ENCODE measurements around the gene CAB39. TPM values are rescaled to one million over a fixed set of nuclear protein-coding genes. Genes with fewer than 3 reads are reported as not detected.

The CAB39 gene
- polyA plus RNA-seq, 2 donors, result 29.7 to 33.6 TPM

DNA sequence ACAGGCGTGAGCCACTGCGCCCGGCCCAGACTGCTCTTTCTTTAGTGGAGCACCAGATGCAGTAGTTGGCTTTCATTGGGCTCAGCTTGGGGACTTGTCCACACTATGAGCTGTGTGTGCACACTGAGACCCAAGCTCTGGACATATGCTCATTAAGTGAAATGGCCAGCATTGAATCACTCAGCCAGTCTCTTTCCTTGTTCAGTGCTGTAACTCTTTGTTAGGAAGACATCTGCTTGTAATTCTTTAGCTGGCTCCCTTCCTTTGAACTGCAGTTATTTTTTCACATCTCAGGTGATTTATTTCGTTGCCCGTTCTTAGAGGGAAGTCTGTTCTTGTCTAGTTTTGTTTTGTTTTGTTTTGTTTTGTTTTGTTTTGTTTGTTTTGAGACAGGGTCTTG lies 70.5 kb downstream of the CAB39 start:
- H3K4me1 ChIP-seq (ENCODE audit: control insufficient read depth in 2 of 2, insufficient read depth in 2 of 2, low read length in 1 of 2), result peaks cover 0 to 7% of the 10 kb centered on the region in 2 donors
- no peaks in the 10 kb centered on the region for H3K27me3 ChIP-seq (ENCODE audit: control insufficient read depth in 1 of 2, insufficient read depth in 2 of 2, low read length in 2 of 2)
- no peaks in the 10 kb centered on the region for H3K36me3 ChIP-seq (ENCODE audit: control insufficient read depth in 2 of 2, insufficient read depth in 2 of 2, low read length in 1 of 2)
- no peaks in the 10 kb centered on the region for H3K9me3 ChIP-seq (ENCODE audit: control insufficient read depth in 2 of 2, insufficient read depth in 1 of 2, low read depth in 1 of 2, low read length in 1 of 2)
- H3K4me3 ChIP-seq (ENCODE audit: low read depth in 1 of 2, low read length in 2 of 2), result no peak overlapping the region
- no peak overlapping the region for H3K27ac ChIP-seq (ENCODE audit: low read depth in 2 of 2, low read length in 1 of 2)
- WGBS, 2 donors, result 82 to 84% methylated on average over 5 of the region's 5 CpGs

DNA sequence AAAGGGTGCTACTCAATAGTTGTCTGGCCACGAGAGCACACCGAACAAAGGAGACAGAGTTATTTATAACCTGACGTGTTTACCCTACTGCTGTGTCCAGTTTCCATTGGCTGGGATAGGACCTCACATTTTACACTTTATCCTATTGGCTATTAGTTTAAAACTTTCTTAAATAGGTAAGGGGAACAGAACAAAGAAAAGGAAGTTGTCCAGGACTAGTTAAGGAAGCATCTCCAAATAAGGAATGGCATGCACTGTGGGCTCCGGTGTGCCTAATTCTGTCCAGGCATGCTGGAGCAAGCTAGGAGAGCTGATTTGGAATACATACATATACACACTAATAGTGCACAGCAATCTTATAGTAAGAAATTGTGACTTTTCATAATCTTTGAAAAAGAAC lies 72.2 kb downstream of the CAB39 start:
- H3K4me3 ChIP-seq (ENCODE audit: low read depth in 1 of 2, low read length in 2 of 2), result no peak overlapping the region
- H3K27ac ChIP-seq (ENCODE audit: low read depth in 2 of 2, low read length in 1 of 2), result peak overlapping the region in 1 of 2 donors; percentile 13
- H3K9me3 ChIP-seq (ENCODE audit: control insufficient read depth in 2 of 2, insufficient read depth in 1 of 2, low read depth in 1 of 2, low read length in 1 of 2), result no peaks in the 10 kb centered on the region
- H3K27me3 ChIP-seq (ENCODE audit: control insufficient read depth in 1 of 2, insufficient read depth in 2 of 2, low read length in 2 of 2), result no peaks in the 10 kb centered on the region
- WGBS, 2 donors, result 62 to 65% methylated on average over 4 of the region's 4 CpGs
- peaks cover 2 to 6% of the 10 kb centered on the region in 2 donors for H3K4me1 ChIP-seq (ENCODE audit: control insufficient read depth in 2 of 2, insufficient read depth in 2 of 2, low read length in 1 of 2)
- H3K36me3 ChIP-seq (ENCODE audit: control insufficient read depth in 2 of 2, insufficient read depth in 2 of 2, low read length in 1 of 2), result no peaks in the 10 kb centered on the region

DNA sequence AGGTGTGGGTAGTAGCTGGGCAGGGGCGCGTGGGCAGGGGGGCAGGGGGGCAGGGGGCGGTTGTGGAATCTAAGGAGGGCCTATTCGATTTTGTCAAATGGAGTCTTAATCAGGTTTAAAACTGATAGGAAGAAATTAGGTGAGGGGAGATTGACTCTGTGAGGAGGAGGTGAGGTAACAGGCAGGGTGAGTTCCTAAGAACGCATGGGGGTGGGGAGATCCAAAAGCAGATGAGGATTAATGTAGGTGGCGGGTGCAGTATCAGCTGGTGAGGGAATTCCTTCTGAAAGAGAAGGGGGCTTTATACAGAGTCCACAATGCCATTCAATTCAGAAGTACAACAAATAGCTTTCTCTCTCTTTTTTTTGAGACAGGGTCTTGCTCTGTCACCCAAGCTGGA lies 72.7 kb downstream of the CAB39 start:
- WGBS, 2 donors, result 89 to 97% methylated on average over 6 of the region's 6 CpGs
- no peak overlapping the region for H3K4me3 ChIP-seq (ENCODE audit: low read depth in 1 of 2, low read length in 2 of 2)
- H3K27ac ChIP-seq (ENCODE audit: low read depth in 2 of 2, low read length in 1 of 2), result no peak overlapping the region
- H3K4me1 ChIP-seq (ENCODE audit: control insufficient read depth in 2 of 2, insufficient read depth in 2 of 2, low read length in 1 of 2), result peaks cover 2 to 6% of the 10 kb centered on the region in 2 donors
- H3K36me3 ChIP-seq (ENCODE audit: control insufficient read depth in 2 of 2, insufficient read depth in 2 of 2, low read length in 1 of 2), result no peaks in the 10 kb centered on the region
- H3K27me3 ChIP-seq (ENCODE audit: control insufficient read depth in 1 of 2, insufficient read depth in 2 of 2, low read length in 2 of 2), result no peaks in the 10 kb centered on the region
- no peaks in the 10 kb centered on the region for H3K9me3 ChIP-seq (ENCODE audit: control insufficient read depth in 2 of 2, insufficient read depth in 1 of 2, low read depth in 1 of 2, low read length in 1 of 2)

DNA sequence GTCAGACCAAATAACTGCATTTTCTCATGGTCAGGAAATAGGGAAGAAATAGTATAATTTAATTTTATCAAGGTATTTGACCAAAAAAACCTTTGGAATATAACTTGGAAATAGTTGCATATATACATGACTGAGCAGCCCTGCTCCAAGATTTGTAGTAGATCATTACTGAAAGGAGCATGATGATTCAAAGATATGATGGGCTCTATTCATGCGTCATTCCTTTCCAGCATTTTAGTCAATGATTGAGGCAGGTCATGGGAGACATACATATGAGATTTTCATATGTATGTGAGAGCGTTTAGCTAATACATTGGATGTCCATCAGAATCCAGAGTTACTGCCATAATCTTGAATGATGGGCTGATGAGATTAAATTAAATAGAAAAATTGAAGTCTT lies 74.5 kb downstream of the CAB39 start:
- Histone ChIP-seq H3K4me3 (ENCODE audit: low read depth in 1 of 2, low read length in 2 of 2) (no peak overlapping the region), H3K27me3 (ENCODE audit: control insufficient read depth in 1 of 2, insufficient read depth in 2 of 2, low read length in 2 of 2) (no peaks in the 10 kb centered on the region), H3K27ac (ENCODE audit: low read depth in 2 of 2, low read length in 1 of 2) (no peak overlapping the region), H3K36me3 (ENCODE audit: control insufficient read depth in 2 of 2, insufficient read depth in 2 of 2, low read length in 1 of 2) (no peaks in the 10 kb centered on the region), H3K9me3 (ENCODE audit: control insufficient read depth in 2 of 2, insufficient read depth in 1 of 2, low read depth in 1 of 2, low read length in 1 of 2) (no peaks in the 10 kb centered on the region), H3K4me1 (ENCODE audit: control insufficient read depth in 2 of 2, insufficient read depth in 2 of 2, low read length in 1 of 2) (peaks cover 0 to 2% of the 10 kb centered on the region in 2 donors)
- WGBS, 2 donors, result 97 to 99% methylated on average over 2 of the region's 2 CpGs

DNA sequence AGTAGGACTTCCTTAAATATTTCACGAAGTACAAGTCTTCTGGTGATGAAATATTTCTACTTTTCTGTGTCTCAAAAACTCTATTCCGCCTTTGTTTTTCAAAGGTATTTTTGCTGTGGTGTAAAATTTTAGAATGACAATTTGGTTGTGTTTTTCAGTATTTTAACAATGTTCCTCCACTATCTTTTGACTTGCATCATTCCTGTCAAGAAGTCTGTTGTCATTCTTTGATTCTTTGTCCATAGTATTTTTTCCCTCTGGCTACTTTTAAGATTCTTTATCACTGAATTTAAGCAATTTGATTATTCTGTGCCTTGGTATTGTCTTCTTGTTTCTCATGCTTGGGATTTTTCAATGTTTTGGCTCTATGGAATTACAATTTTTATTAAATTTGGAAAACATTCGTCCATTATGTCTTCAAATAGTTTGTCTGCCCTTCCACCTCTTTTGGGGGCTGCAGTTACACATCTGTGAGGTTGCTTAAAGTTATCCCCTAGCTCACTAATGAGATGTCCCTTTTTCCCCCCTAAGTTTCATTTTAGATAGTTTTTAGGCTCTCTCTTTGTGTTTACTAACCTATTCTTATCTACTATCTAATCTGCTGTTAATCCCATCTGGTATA lies 76.0 kb downstream of the CAB39 start:
- 96 to 98% methylated on average over 3 of the region's 3 CpGs for WGBS, 2 donors
- no peaks in the 10 kb centered on the region for H3K36me3 ChIP-seq (ENCODE audit: control insufficient read depth in 2 of 2, insufficient read depth in 2 of 2, low read length in 1 of 2)
- peaks cover 0 to 2% of the 10 kb centered on the region in 2 donors for H3K4me1 ChIP-seq (ENCODE audit: control insufficient read depth in 2 of 2, insufficient read depth in 2 of 2, low read length in 1 of 2)

DNA sequence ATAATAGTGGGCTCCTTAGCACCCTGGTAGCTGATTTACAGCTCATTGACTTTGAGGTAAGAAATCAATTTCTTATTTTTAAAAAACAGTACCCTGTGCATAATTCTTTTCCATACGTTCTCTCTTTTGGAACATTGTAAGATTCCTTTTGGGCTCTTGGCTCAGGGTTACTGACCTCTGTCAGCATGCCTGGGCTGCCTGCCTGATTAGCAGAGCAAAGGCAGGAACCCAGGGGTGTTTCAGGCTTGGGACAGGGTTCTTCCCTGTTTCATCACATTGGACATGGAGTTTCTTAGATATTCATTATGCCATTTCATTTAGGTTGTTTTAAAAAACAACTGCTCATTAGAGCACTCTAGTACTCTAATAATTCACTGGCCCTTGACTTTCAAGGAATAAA lies 78.3 kb downstream of the CAB39 start:
- no peaks in the 10 kb centered on the region for H3K9me3 ChIP-seq (ENCODE audit: control insufficient read depth in 2 of 2, insufficient read depth in 1 of 2, low read depth in 1 of 2, low read length in 1 of 2)
- no peaks in the 10 kb centered on the region for H3K36me3 ChIP-seq (ENCODE audit: control insufficient read depth in 2 of 2, insufficient read depth in 2 of 2, low read length in 1 of 2)
- H3K4me3 ChIP-seq (ENCODE audit: low read depth in 1 of 2, low read length in 2 of 2), result no peak overlapping the region
- 67 to 74% methylated on average over 1 of the region's 1 CpG for WGBS, 2 donors
- no peaks in the 10 kb centered on the region for H3K27me3 ChIP-seq (ENCODE audit: control insufficient read depth in 1 of 2, insufficient read depth in 2 of 2, low read length in 2 of 2)
- H3K4me1 ChIP-seq (ENCODE audit: control insufficient read depth in 2 of 2, insufficient read depth in 2 of 2, low read length in 1 of 2), result peaks cover 2 to 3% of the 10 kb centered on the region in 2 donors
- H3K27ac ChIP-seq (ENCODE audit: low read depth in 2 of 2, low read length in 1 of 2), result no peak overlapping the region

More for the DNA sequence above, 76.0 kb downstream of the CAB39 start:
- no peak overlapping the region for H3K27ac ChIP-seq (ENCODE audit: low read depth in 2 of 2, low read length in 1 of 2)
- H3K9me3 ChIP-seq (ENCODE audit: control insufficient read depth in 2 of 2, insufficient read depth in 1 of 2, low read depth in 1 of 2, low read length in 1 of 2), result no peaks in the 10 kb centered on the region
- H3K4me3 ChIP-seq (ENCODE audit: low read depth in 1 of 2, low read length in 2 of 2), result no peak overlapping the region
- H3K27me3 ChIP-seq (ENCODE audit: control insufficient read depth in 1 of 2, insufficient read depth in 2 of 2, low read length in 2 of 2), result no peaks in the 10 kb centered on the region

DNA sequence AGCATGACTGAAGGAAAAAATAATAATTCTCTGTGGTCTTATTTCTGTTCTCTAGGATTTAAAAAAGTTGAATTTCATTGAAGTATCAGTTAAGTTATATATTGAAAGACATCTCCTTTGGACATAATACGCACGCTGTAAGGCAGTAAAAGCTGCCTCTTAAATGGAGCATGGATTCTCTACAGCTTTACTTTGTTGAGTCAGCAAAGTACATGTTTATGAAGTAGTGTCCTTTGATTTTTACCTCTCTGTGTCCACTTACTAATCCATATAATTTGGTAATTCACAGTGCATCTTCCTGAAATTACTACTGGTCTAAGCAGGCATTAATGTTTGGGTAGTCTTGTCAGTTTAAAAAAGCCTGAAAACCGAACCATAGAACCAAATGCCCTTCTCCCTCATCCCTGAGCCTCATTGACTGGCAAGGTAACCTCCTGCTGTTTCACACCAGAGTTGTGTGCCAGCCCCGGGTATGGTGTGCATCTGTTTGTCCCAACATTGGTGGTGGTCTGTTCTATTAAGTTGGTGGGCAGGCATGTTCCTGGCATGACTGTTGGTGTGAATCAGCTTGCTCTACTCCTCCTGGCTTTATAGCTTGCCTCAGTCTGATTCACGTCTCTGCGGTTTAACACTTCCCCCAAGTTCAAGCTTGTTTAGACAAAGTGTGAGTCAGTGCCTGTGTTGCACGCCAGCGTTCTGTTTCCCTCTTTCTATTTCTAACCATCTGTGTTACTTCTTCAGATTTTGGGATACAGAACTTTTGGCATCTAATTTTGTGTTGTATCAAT lies 81.1 kb downstream of the CAB39 start:
- peak overlapping the region; percentile 96 to 99 for H3K27ac ChIP-seq (ENCODE audit: low read depth in 2 of 2, low read length in 1 of 2)
- no peaks in the 10 kb centered on the region for H3K36me3 ChIP-seq (ENCODE audit: control insufficient read depth in 2 of 2, insufficient read depth in 2 of 2, low read length in 1 of 2)
- H3K9me3 ChIP-seq (ENCODE audit: control insufficient read depth in 2 of 2, insufficient read depth in 1 of 2, low read depth in 1 of 2, low read length in 1 of 2), result no peaks in the 10 kb centered on the region
- H3K27me3 ChIP-seq (ENCODE audit: control insufficient read depth in 1 of 2, insufficient read depth in 2 of 2, low read length in 2 of 2), result no peaks in the 10 kb centered on the region
- WGBS, 2 donors, result 22 to 41% methylated on average over 8 of the region's 8 CpGs
- no peak overlapping the region for H3K4me3 ChIP-seq (ENCODE audit: low read depth in 1 of 2, low read length in 2 of 2)
- H3K4me1 ChIP-seq (ENCODE audit: control insufficient read depth in 2 of 2, insufficient read depth in 2 of 2, low read length in 1 of 2), result peaks cover 2 to 3% of the 10 kb centered on the region in 2 donors

DNA sequence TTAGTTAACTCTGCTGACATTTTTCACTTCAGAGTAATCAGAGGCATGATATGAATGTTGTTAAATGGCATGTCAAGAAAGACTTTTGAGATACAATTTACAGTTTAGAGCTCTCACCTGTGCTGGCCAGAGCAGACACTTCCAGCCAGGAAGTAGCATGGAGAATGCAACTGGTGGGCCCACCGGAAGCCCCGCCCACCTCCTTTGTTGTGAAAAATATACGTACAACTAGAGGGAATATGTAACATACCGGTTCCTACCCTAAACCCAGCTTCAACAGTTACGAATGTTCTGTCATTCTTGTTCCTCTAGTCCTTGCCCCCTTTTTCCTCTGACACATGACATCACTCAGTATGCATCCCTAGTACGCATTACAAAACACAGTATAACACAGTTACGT lies 81.9 kb downstream of the CAB39 start:
- no peaks in the 10 kb centered on the region for H3K36me3 ChIP-seq (ENCODE audit: control insufficient read depth in 2 of 2, insufficient read depth in 2 of 2, low read length in 1 of 2)
- H3K4me1 ChIP-seq (ENCODE audit: control insufficient read depth in 2 of 2, insufficient read depth in 2 of 2, low read length in 1 of 2), result peaks cover 1 to 3% of the 10 kb centered on the region in 2 donors
- H3K27ac ChIP-seq (ENCODE audit: low read depth in 2 of 2, low read length in 1 of 2), result peak overlapping the region; percentile 90 to 96
- no peaks in the 10 kb centered on the region for H3K9me3 ChIP-seq (ENCODE audit: control insufficient read depth in 2 of 2, insufficient read depth in 1 of 2, low read depth in 1 of 2, low read length in 1 of 2)
- 57 to 58% methylated on average over 7 of the region's 7 CpGs for WGBS, 2 donors
- no peaks in the 10 kb centered on the region for H3K27me3 ChIP-seq (ENCODE audit: control insufficient read depth in 1 of 2, insufficient read depth in 2 of 2, low read length in 2 of 2)
- H3K4me3 ChIP-seq (ENCODE audit: low read depth in 1 of 2, low read length in 2 of 2), result no peak overlapping the region

DNA sequence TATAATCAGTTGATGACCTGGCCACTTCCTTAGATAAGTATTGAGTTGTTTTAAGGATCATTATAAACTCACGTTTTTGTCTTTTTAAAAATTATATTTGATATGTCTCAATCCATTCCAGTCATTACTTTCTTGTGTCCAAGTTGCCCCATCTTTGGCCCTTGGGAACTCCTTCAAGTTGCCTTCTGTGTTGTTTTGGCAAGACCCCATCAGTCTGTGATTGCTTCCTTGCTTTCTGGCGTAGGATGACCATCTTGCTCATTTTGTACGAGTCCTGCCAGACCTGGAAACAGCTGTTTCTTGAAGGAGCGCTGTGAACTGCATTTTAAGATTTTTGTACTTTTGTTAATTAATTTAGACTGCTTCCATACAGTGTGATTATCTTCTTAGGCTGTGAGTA lies 83.2 kb downstream of the CAB39 start:
- Histone ChIP-seq H3K36me3 (ENCODE audit: control insufficient read depth in 2 of 2, insufficient read depth in 2 of 2, low read length in 1 of 2) (peaks cover 3 to 5% of the 10 kb centered on the region in 2 donors), H3K9me3 (ENCODE audit: control insufficient read depth in 2 of 2, insufficient read depth in 1 of 2, low read depth in 1 of 2, low read length in 1 of 2) (no peaks in the 10 kb centered on the region), H3K4me1 (ENCODE audit: control insufficient read depth in 2 of 2, insufficient read depth in 2 of 2, low read length in 1 of 2) (peaks cover 0 to 3% of the 10 kb centered on the region in 2 donors), H3K27me3 (ENCODE audit: control insufficient read depth in 1 of 2, insufficient read depth in 2 of 2, low read length in 2 of 2) (no peaks in the 10 kb centered on the region), H3K27ac (ENCODE audit: low read depth in 2 of 2, low read length in 1 of 2) (peak overlapping the region; percentile 70 to 78), H3K4me3 (ENCODE audit: low read depth in 1 of 2, low read length in 2 of 2) (no peak overlapping the region)
- WGBS, 2 donors, result 76 to 83% methylated on average over 4 of the region's 4 CpGs
